Spleen (tissue), 11 donors: Measurements from ENCODE around the gene TNFRSF17. TPM values are rescaled to one million over a fixed set of nuclear protein-coding genes. Genes with fewer than 3 reads are reported as not detected.
A peak's percentile ranks its signal among the peaks of the same experiment; 100 is the strongest.

ENCODE experiments used
- DNase-seq: peaks from one replicate; pipeline ENCODE4 v3.0.0-alpha.2; 2020
- H3K27ac ChIP-seq, 8 donors: fragments of 200-600 bp; sonication (generic) in 7 of 8; 1 replicate in 4 of 8; 2 replicates in 4 of 8; pipeline versions ENCODE4 v1.5.0 to v1.8.0; 2016 to 2021; ENCODE audit warnings: inconsistent platforms in 4 of 8, mild to moderate bottlenecking in 4 of 8, moderate library complexity in 1 of 8
- H3K27me3 ChIP-seq, 7 donors: fragments of 200-600 bp; sonication (generic) in 6 of 7; replicated peaks in 1 of 7; 1 replicate in 4 of 7; 2 replicates in 3 of 7; pipeline versions ENCODE4 v1.5.0 to v1.8.0; 2016 to 2021; ENCODE audit warnings: inconsistent platforms in 3 of 7, mild to moderate bottlenecking in 1 of 7
- H3K36me3 ChIP-seq, 6 donors: fragments of 200-600 bp; sonication (generic) in 5 of 6; 1 replicate in 4 of 6; 2 replicates in 2 of 6; pipeline versions ENCODE4 v1.5.0 to v1.8.0; 2016 to 2021; ENCODE audit warnings: inconsistent platforms in 2 of 6
- H3K4me1 ChIP-seq, 6 donors: fragments of 200-600 bp; sonication (generic) in 5 of 6; 1 replicate in 3 of 6; 2 replicates in 3 of 6; pipeline versions ENCODE4 v1.5.0 to v1.8.0; 2016 to 2021; ENCODE audit warnings: inconsistent platforms in 3 of 6
- H3K4me3 ChIP-seq, 8 donors: fragments of 200-600 bp; sonication (generic) in 7 of 8; 1 replicate in 4 of 8; 2 replicates in 4 of 8; pipeline versions ENCODE4 v1.5.0 to v1.8.0; 2016 to 2021; ENCODE audit warnings: inconsistent platforms in 4 of 8, mild to moderate bottlenecking in 4 of 8, moderate library complexity in 2 of 8
- H3K9me3 ChIP-seq, 8 donors: fragments of 200-600 bp; sonication (generic) in 7 of 8; 1 replicate in 4 of 8; 2 replicates in 4 of 8; pipeline versions ENCODE4 v1.5.0 to v1.8.0; 2016 to 2021; ENCODE audit warnings: inconsistent platforms in 4 of 8
- POLR2A ChIP-seq, 3 donors: fragments of 450-650 bp; IDR thresholded peaks; one replicate each; pipeline ENCODE4 v1.5.1; 2017; ENCODE audit warnings: antibody characterized with exemption in 3 of 3, mild to moderate bottlenecking in 1 of 3
- POLR2AphosphoS5 ChIP-seq, 3 donors: sonication (generic); formaldehyde crosslinking; IDR thresholded peaks; one replicate each; pipeline ENCODE4 v1.5.1; 2017; ENCODE audit warnings: antibody characterized with exemption in 3 of 3
- WGBS, 5 donors: extraction: QIAGEN DNeasy Blood & Tissue Kit in 3 of 5; methylation state at CpG; one replicate each; pipeline versions ENCODE4 v1.1.5 to v1.1.7; 2013 to 2018; 5-methylcytosine and 5-hydroxymethylcytosine counted together
- intact Hi-C: fragments of 100-400 bp; cut with DNase I; formaldehyde crosslinking; loops from one replicate; pipeline ENCODE4 v1.15.0; 2023; ENCODE audit warnings: low total_unique reads
- polyA plus RNA-seq, 3 donors: library from polyadenylated mRNA; stranded (reverse); fragments of 200-250 nt; gene quantifications; one replicate each; pipeline ENCODE4 v1.2.1, GENCODE V29; 2013
- total RNA-seq, 7 donors: library from RNA; depleted of rRNA in 3 of 7; stranded (reverse); fragments of >200 nt in 3 of 7; fragmentation: NEBNext Ultra II Directional in 4 of 7; extraction: Animal tissue kit (Norgen Biotek cat#: 25700) in 4 of 7; gene quantifications; one replicate each; pipeline versions ENCODE4 v1.1.0 to v1.2.1, GENCODE V29; 2016 to 2021
- TF ChIP-seq, protein P1 (sequence below), 11 experiments: fragments of 200-600 bp in 7 of 11; fragments of 450-650 bp in 4 of 11; sonication (generic) in 4 of 11; IDR thresholded peaks in 8 of 11; conservative IDR thresholded peaks in 3 of 11; 1 replicate in 7 of 11; 2 replicates in 4 of 11; pipeline versions ENCODE4 v1.4.0 to v1.8.0; 2016 to 2021; ENCODE audit warnings: antibody characterized with exemption in 11 of 11, inconsistent platforms in 4 of 11, mild to moderate bottlenecking in 1 of 11
- donor health status: healthy with polysubstance abuse.
- donor health status: DM: no; HTN: no; CAD: no; lungs with moderate emphysema.
- donor health status: DM: no; HTN: no; CAD: no.
- donor health status: Bipolar disorder and iron deficiency.
- donor health status: healthy.
- donor health status: DM: no; HTN: no; CAD: no.
- donor health status: DM: yes; HTN: yes; CAD: no.

TNFRSF17 gene
- total and polyA plus RNA-seq, 10 donors, result 4.8 to 20.1 (median 9.2) TPM

DNA sequence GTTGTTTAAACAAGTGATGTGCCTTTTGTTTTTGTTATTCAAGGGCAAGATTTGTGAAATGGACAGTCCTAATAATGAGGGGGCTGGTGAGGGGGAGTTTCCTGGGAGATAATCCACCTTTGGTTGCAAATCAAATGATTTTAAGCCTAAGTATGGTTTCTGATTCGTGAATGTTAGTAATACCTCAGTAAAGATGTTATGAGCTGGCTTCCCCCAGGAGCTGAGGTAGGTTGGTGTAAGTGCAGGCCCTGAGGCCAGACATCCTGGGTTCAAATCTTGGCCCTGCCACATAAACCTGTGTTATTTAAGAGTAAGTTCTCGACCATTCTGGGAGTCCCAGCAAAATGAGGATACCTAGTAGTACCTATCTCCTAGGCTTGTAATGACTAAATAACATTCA, 13.1 kb downstream of the TNFRSF17 start:
- H3K4me3 ChIP-seq, result peak overlapping the region in 5 of 8 donors; percentile 72 to 94 (median 88)
- H3K9me3 ChIP-seq, result no peaks in the 10 kb centered on the region
- no peak for DNase-seq
- H3K4me1 ChIP-seq, result peaks cover 15 to 68% (median 38%) of the 10 kb centered on the region in 6 donors
- intact Hi-C loops, result loop anchor here (10.0 kb wide), 1 partner anchor 87 kb away; no protein-coding TSS in a partner anchor
- H3K27ac ChIP-seq, result peak overlapping the region in 6 of 8 donors; percentile 35 to 91 (median 86)
- H3K27me3 ChIP-seq, result no peaks in the 10 kb centered on the region
- no peak for TF ChIP-seq POLR2AphosphoS5 (IDR thresholded peaks at IDR 0.05)
- TF ChIP-seq, protein P1, sequence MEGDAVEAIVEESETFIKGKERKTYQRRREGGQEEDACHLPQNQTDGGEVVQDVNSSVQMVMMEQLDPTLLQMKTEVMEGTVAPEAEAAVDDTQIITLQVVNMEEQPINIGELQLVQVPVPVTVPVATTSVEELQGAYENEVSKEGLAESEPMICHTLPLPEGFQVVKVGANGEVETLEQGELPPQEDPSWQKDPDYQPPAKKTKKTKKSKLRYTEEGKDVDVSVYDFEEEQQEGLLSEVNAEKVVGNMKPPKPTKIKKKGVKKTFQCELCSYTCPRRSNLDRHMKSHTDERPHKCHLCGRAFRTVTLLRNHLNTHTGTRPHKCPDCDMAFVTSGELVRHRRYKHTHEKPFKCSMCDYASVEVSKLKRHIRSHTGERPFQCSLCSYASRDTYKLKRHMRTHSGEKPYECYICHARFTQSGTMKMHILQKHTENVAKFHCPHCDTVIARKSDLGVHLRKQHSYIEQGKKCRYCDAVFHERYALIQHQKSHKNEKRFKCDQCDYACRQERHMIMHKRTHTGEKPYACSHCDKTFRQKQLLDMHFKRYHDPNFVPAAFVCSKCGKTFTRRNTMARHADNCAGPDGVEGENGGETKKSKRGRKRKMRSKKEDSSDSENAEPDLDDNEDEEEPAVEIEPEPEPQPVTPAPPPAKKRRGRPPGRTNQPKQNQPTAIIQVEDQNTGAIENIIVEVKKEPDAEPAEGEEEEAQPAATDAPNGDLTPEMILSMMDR (IDR thresholded peaks at IDR 0.05 in 8 of 11, conservative IDR thresholded peaks at IDR 0.05 in 3 of 11), result no peak
- no peak for TF ChIP-seq POLR2A (IDR thresholded peaks at IDR 0.05)
- WGBS, 5 donors, result 59 to 92% (median 73%) methylated on average over 2 of the region's 2 CpGs
- peaks cover 0 to 13% (median 0%) of the 10 kb centered on the region in 6 donors for H3K36me3 ChIP-seq

DNA sequence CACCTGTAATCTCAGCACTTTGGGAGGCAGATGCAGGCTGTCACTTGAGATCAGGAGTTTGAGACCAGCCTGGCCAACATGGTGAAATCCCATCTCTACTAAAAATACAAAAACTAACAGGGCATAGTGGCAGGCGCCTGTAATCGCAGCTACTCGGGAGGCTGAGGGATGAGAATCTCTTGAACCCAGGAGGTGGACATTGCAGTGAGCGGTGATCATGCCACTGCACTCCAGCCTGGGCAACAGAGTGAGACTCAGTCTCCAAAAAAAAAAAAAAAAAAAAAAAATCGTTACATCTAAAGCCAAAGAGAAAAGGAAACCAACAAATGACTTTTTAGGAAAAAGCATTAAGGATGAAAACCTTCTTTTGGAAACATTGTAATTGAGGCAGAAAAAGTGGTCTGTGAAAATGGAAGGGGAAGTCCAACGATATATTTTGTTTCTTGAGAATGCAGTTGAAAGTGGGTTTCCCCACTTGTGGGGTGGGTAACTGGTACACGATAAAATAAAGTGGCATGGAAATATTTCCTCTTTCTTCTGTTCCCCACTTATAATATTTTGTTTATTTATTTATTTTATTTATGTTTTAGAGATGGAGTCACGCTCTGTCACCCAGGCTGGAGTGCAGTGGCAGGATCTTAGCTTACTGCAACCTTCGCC, 14.1 kb downstream of the TNFRSF17 start:
- H3K27ac ChIP-seq, result peak overlapping the region in 6 of 8 donors; percentile 20 to 89 (median 76)
- H3K27me3 ChIP-seq, result no peaks in the 10 kb centered on the region
- intact Hi-C loops, result loop anchor here (10.0 kb wide), 1 partner anchor 86 kb away; no protein-coding TSS in a partner anchor
- TF ChIP-seq, protein P1 (IDR thresholded peaks at IDR 0.05 in 8 of 11, conservative IDR thresholded peaks at IDR 0.05 in 3 of 11), result no peak
- TF ChIP-seq POLR2A (IDR thresholded peaks at IDR 0.05) (no peak), POLR2AphosphoS5 (IDR thresholded peaks at IDR 0.05) (no peak)
- no peak overlapping the region for H3K4me3 ChIP-seq
- 67 to 76% (median 71%) methylated on average over 9 of the region's 9 CpGs for WGBS, 5 donors
- H3K9me3 ChIP-seq, result no peaks in the 10 kb centered on the region
- H3K36me3 ChIP-seq, result peaks cover 0 to 4% (median 0%) of the 10 kb centered on the region in 6 donors
- DNase-seq, result no peak
- peaks cover 15 to 78% (median 38%) of the 10 kb centered on the region in 6 donors for H3K4me1 ChIP-seq

DNA sequence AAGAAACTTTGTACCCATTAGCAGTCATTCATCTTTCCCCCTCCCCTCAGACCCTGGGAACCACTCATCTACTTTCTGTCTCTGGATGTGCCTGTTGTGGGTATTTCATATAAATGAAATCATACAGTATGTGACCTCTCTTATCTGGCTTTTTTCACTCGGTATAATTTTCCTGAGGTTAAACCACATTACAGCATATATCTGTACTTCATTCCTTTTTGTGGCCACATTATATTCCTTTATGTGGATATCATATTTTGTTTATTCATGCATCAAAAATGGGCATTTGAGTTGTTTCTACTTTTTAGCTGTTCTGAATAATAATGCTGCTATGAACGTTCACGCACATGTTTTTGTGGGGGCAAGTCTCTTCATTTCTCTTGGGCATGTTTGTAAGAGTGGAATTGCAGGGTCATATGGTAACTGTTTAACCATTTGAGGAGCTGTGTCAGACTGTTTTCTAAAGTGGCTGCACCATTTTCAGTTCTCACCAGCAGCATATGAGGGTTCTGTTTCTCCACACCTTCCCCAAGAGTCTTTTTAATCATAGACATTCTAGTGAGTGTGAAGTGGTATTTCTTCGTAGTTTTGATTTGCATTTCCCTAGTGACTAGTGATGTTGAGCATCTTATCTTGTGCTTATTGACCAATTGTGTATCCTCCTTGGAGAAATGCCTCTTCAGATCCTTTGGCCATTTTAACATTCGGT, 15.3 kb downstream of the TNFRSF17 start:
- Histone ChIP-seq H3K4me3 (no peak overlapping the region), H3K27me3 (no peaks in the 10 kb centered on the region), H3K4me1 (peaks cover 15 to 77% (median 37%) of the 10 kb centered on the region in 6 donors), H3K36me3 (no peaks in the 10 kb centered on the region), H3K9me3 (no peaks in the 10 kb centered on the region), H3K27ac (peak overlapping the region in 4 of 8 donors; percentile 67 to 89 (median 86))
- no peak for TF ChIP-seq POLR2AphosphoS5 (IDR thresholded peaks at IDR 0.05)
- TF ChIP-seq POLR2A (IDR thresholded peaks at IDR 0.05), result no peak
- TF ChIP-seq, protein P1 (IDR thresholded peaks at IDR 0.05 in 8 of 11, conservative IDR thresholded peaks at IDR 0.05 in 3 of 11), result no peak
- 62 to 72% (median 68%) methylated on average over 5 of the region's 5 CpGs for WGBS, 5 donors
- intact Hi-C loops, result no loop called here
- no peak for DNase-seq

DNA sequence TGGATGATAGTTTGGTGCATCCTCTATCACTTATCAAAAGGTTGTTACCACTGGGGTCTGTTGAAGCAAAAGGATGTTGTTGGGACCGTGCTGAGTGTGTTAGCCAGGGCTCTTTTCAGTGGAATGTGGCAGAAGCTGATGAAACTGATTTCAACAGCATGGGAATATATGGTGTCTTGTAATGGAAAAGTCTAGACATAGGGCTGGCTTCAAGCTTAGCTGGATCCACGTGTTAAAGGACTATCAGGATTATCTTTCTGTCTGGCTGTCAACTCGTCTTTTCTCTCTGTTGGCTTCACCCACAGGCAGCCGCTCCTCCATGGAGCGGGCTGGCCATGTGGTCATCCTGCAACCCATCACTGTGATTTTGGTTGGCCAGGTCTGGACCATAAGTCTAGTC, 20.2 kb downstream of the TNFRSF17 start:
- Histone ChIP-seq H3K27me3 (no peaks in the 10 kb centered on the region), H3K9me3 (no peaks in the 10 kb centered on the region), H3K27ac (no peak overlapping the region), H3K4me1 (peaks cover 0 to 67% (median 4%) of the 10 kb centered on the region in 6 donors), H3K36me3 (peaks cover 0 to 5% (median 0%) of the 10 kb centered on the region in 6 donors), H3K4me3 (no peak overlapping the region)
- 71 to 92% (median 85%) methylated on average over 4 to 5 of the region's 5 CpGs for WGBS, 5 donors
- intact Hi-C loops, result no loop called here
- TF ChIP-seq, protein P1 (IDR thresholded peaks at IDR 0.05 in 8 of 11, conservative IDR thresholded peaks at IDR 0.05 in 3 of 11), result no peak
- TF ChIP-seq POLR2A (IDR thresholded peaks at IDR 0.05), result no peak
- TF ChIP-seq POLR2AphosphoS5 (IDR thresholded peaks at IDR 0.05), result no peak
- no peak for DNase-seq
